OCI-LY1 (cell line): ENCODE measurements around the gene SPACA4.

Source experiments
- H2AFZ ChIP-seq: fragments of 200-600 bp; sonication (generic), shearing (Covaris generic); 2 replicates; pipeline ENCODE4 v1.6.0; 2014; ENCODE audit warnings: antibody characterized with exemption, mild to moderate bottlenecking, low read length
- H3F3A ChIP-seq: fragments of 200-600 bp; sonication (generic), shearing (Covaris generic); 2 replicates; pipeline ENCODE4 v1.6.0; 2014; ENCODE audit warnings: mild to moderate bottlenecking, antibody characterized with exemption, low read length, moderate library complexity; ENCODE audit not compliant: insufficient read depth
- H3K27ac ChIP-seq: fragments of 200-600 bp; sonication (generic); 2 replicates; pipeline ENCODE4 v1.5.1; 2014; ENCODE audit warnings: low read length, mixed run types, mild to moderate bottlenecking, low read depth; ENCODE audit not compliant: poor library complexity, severe bottlenecking
- H3K27me3 ChIP-seq: fragments of 200-600 bp; sonication (generic); 2 replicates; pipeline ENCODE4 v1.6.0; 2014; ENCODE audit warnings: antibody characterized with exemption, mild to moderate bottlenecking, low read length, moderate library complexity; ENCODE audit not compliant: insufficient read depth
- H3K36me3 ChIP-seq: fragments of 200-600 bp; sonication (generic); 2 replicates; pipeline ENCODE4 v1.6.1; 2014; ENCODE audit warnings: mild to moderate bottlenecking, antibody characterized with exemption, low read length, moderate library complexity, mixed read lengths; ENCODE audit not compliant: insufficient read depth
- H3K4me1 ChIP-seq: fragments of 200-600 bp; sonication (generic); 2 replicates; pipeline ENCODE4 v1.5.1; 2014; ENCODE audit warnings: mild to moderate bottlenecking, low read length, moderate library complexity; ENCODE audit not compliant: insufficient read depth, severe bottlenecking
- H3K4me2 ChIP-seq: fragments of 200-600 bp; sonication (generic), shearing (Covaris generic); 2 replicates; pipeline ENCODE4 v1.6.1; 2014; ENCODE audit warnings: low read length
- H3K4me3 ChIP-seq: fragments of 200-600 bp; sonication (generic); 2 replicates; pipeline ENCODE4 v1.5.1; 2014; ENCODE audit warnings: low read length, low read depth, mild to moderate bottlenecking, mixed read lengths; ENCODE audit not compliant: poor library complexity, severe bottlenecking
- H3K79me2 ChIP-seq: fragments of 200-600 bp; shearing (Covaris generic); 2 replicates; pipeline ENCODE4 v1.6.1; 2016; ENCODE audit warnings: mixed run types, low read length, mixed read lengths; ENCODE audit not compliant: insufficient read depth
- H3K9ac ChIP-seq: fragments of 200-600 bp; sonication (generic), shearing (Covaris generic); 2 replicates; pipeline ENCODE4 v1.6.1; 2014; ENCODE audit warnings: mild to moderate bottlenecking, low read length, mixed read lengths
- H3K9me2 ChIP-seq: fragments of 200-600 bp; sonication (generic), shearing (Covaris generic); 2 replicates; pipeline ENCODE4 v1.6.1; 2014; ENCODE audit warnings: low read depth, mild to moderate bottlenecking, low read length, mixed read lengths
- H3K9me3 ChIP-seq: fragments of 200-600 bp; shearing (Covaris generic); 2 replicates; pipeline ENCODE4 v1.6.1; 2014; ENCODE audit warnings: low read length, mixed read lengths
- H4K20me1 ChIP-seq: fragments of 200-600 bp; sonication (generic), shearing (Covaris generic); 2 replicates; pipeline ENCODE4 v1.6.0; 2016; ENCODE audit warnings: mild to moderate bottlenecking, low read length; ENCODE audit not compliant: insufficient read depth
- EZH2 ChIP-seq: fragments of 200-600 bp; sonication (generic), shearing (Covaris generic); IDR thresholded peaks from 2 replicates; pipeline ENCODE4 v1.8.0; 2017; ENCODE audit warnings: borderline replicate concordance, mixed run types, mild to moderate bottlenecking, antibody characterized with exemption, low read length, moderate library complexity, mixed read lengths
- TF ChIP-seq, protein P1 (sequence below): fragments of 200-600 bp; sonication (generic), shearing (Covaris generic); IDR thresholded peaks from 2 replicates; pipeline ENCODE4 v1.5.1; 2017; ENCODE audit warnings: mild to moderate bottlenecking, antibody characterized with exemption, low read length, moderate library complexity, mixed read lengths

SPACA4 gene

DNA sequence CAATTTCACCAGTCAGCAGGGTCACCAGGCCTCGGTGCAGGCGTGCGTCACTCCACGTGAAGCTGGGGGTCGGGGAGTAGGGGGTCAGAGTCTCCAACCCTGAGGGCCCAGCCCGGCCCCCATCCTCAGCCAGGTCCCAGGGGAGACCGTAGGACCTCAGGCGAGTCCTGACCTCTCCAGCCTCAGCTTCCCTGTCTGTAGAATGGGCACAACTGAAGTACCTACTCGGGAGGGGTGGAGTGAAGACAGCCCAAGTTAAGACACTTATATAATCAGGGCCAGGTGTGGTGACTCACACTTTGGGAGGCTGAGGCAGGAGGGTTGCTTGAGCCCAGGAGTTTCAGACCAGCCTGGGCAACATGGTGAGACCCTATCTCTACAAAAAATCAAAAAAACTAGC, 2.7 kb upstream of the SPACA4 start:
- Histone ChIP-seq H3F3A (no peaks in the 10 kb centered on the region), H3K9ac (no peak overlapping the region), H3K4me1 (peaks cover 4% of the 10 kb centered on the region), H3K27me3 (no peaks in the 10 kb centered on the region; the same call in 1 of the 2 replicates), H3K9me2 (no peaks in the 10 kb centered on the region), H3K27ac (no peak overlapping the region), H4K20me1 (no peaks in the 10 kb centered on the region), H3K79me2 (no peaks in the 10 kb centered on the region), H3K4me3 (no peak overlapping the region), H2AFZ (no peak overlapping the region), H3K9me3 (no peaks in the 10 kb centered on the region), H3K4me2 (no peak overlapping the region), H3K36me3 (no peaks in the 10 kb centered on the region; the same call in 1 of the 2 replicates)
- TF ChIP-seq EZH2: no peak
- TF ChIP-seq, protein P1, sequence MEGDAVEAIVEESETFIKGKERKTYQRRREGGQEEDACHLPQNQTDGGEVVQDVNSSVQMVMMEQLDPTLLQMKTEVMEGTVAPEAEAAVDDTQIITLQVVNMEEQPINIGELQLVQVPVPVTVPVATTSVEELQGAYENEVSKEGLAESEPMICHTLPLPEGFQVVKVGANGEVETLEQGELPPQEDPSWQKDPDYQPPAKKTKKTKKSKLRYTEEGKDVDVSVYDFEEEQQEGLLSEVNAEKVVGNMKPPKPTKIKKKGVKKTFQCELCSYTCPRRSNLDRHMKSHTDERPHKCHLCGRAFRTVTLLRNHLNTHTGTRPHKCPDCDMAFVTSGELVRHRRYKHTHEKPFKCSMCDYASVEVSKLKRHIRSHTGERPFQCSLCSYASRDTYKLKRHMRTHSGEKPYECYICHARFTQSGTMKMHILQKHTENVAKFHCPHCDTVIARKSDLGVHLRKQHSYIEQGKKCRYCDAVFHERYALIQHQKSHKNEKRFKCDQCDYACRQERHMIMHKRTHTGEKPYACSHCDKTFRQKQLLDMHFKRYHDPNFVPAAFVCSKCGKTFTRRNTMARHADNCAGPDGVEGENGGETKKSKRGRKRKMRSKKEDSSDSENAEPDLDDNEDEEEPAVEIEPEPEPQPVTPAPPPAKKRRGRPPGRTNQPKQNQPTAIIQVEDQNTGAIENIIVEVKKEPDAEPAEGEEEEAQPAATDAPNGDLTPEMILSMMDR: no peak

DNA sequence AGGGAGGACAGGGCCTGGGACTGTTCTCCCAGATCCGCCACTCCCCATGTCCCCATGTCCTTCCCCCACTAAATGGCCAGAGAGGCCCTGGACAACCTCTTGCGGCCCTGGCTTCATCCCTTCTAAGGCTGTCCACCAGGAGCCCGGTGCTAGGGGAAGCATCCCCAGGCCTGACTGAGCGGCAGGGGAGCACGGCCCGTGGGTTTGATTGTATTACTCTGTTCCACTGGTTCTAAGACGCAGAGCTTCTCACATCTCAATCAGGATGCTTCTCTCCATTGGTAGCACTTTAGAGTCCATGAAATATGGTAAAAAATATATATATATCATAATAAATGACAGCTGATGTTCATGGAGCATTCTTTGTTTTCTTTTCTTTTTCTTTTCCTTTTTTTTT, 815 bp downstream of the SPACA4 start:
- Histone ChIP-seq H3K36me3 (no peaks in the 10 kb centered on the region), H3K9me2 (no peaks in the 10 kb centered on the region), H2AFZ (no peak overlapping the region), H3K4me1 (peaks cover 8% of the 10 kb centered on the region), H3K27me3 (no peaks in the 10 kb centered on the region), H3K27ac (no peak overlapping the region), H3K9me3 (no peaks in the 10 kb centered on the region), H3K4me2 (no peak overlapping the region), H3F3A (no peaks in the 10 kb centered on the region), H3K79me2 (no peaks in the 10 kb centered on the region), H4K20me1 (no peaks in the 10 kb centered on the region), H3K4me3 (no peak overlapping the region), H3K9ac (no peak overlapping the region)
- TF ChIP-seq, protein P1: no peak
- TF ChIP-seq EZH2: no peak

DNA sequence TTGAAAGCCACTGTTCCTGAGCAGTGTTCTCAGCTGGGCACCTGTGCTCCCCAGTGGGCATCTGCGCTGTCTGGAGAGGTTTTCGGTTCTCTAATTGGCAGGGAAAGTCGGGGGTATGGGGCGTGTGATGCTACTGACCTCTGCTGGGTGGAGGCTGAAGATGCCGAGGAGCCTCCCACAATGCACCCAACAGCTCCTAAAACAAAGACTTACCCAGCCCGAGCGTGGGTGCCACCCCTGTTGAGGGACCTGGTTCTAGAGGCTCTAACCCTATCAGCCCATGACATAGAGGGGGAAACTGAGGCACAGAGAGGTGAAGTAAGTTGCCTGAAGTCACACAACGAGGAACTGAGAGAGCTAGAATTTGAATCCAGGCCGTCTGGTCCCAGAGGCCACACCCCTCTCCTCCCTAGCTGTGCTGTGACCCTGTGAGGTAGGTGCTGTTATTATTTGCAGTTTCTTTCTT, 2.3 kb downstream of the SPACA4 start:
- TF ChIP-seq, protein P1: peak; percentile 79
- no peak for TF ChIP-seq EZH2
- peak overlapping the region; percentile 17 for H3K4me3 ChIP-seq
- no peaks in the 10 kb centered on the region for H4K20me1 ChIP-seq
- H3K9me3 ChIP-seq: no peaks in the 10 kb centered on the region
- H3K27me3 ChIP-seq: no peaks in the 10 kb centered on the region
- H3K79me2 ChIP-seq: no peaks in the 10 kb centered on the region
- no peaks in the 10 kb centered on the region for H3K9me2 ChIP-seq
- H3K36me3 ChIP-seq: peaks cover 9% of the 10 kb centered on the region; the same call in 1 of the 2 replicates
- peak overlapping the region; percentile 54 for H3K4me2 ChIP-seq
- no peak overlapping the region for H3K9ac ChIP-seq
- peaks cover 8% of the 10 kb centered on the region for H3K4me1 ChIP-seq
- no peaks in the 10 kb centered on the region for H3F3A ChIP-seq
- no peak overlapping the region for H3K27ac ChIP-seq
- H2AFZ ChIP-seq: no peak overlapping the region
